ENCODE results near the gene GRM3.

DNA sequence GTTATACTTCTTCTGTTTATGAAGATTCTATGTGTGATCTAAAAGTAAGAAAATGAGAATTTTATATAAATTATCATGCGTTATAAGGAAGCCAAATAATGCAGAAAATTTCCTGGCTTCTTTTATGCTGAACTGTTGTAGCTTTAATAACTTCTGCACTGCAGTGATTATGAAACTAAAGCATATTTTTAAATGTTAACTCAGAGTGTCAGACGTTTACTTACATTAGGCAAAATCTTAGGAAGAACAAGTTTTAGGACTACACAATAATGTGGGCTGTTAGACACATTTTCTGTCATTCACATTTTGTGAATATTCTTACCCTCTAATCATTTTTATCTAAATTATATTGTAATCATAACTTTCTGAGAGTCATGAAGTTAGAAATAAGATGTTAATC is 22.0 kb downstream of the GRM3 start:
- no peak for TF ChIP-seq GATA3 (IDR thresholded peaks at IDR 0.05; ENCODE audit: low read depth, low read length)
- no peak for TF ChIP-seq GATA2 (IDR thresholded peaks at IDR 0.05; ENCODE audit: low read depth, low read length)
